HL-60 (cell line): ENCODE results near the gene MBTPS1.

ENCODE experiments used
- DNase-seq, 2 experiments: peaks; one replicate each; pipeline ENCODE4 v3.0.0-alpha.2; 2010 to 2020; ENCODE audit warnings: low read depth in 1 of 2, low spot score in 1 of 2
- H3K27ac ChIP-seq: fragments of 250-450 bp; sonication (Bioruptor Pico); replicated peaks from 2 replicates; pipeline ENCODE4 v1.5.1; 2020; ENCODE audit warnings: mild to moderate bottlenecking, moderate library complexity
- H3K27me3 ChIP-seq: fragments of 250-450 bp; sonication (Bioruptor Pico); 2 replicates; pipeline ENCODE4 v1.5.1; 2021; ENCODE audit warnings: mild to moderate bottlenecking, moderate library complexity; ENCODE audit not compliant: insufficient read depth, poor library complexity, severe bottlenecking
- H3K4me3 ChIP-seq: replicated peaks from 2 replicates; pipeline ENCODE4 v1.5.1; 2011; ENCODE audit warnings: mild to moderate bottlenecking, control low read depth, low read length; ENCODE audit not compliant: insufficient read depth
- GABPA ChIP-seq: IDR thresholded peaks from 2 replicates; pipeline ENCODE4 v1.6.1; 2012; ENCODE audit warnings: low read depth
- POLR2AphosphoS5 ChIP-seq: IDR thresholded peaks from 2 replicates; pipeline ENCODE4 v1.6.1; 2012; ENCODE audit warnings: low read depth
- SPI1 ChIP-seq: IDR thresholded peaks from 2 replicates; pipeline ENCODE4 v1.6.1; 2012; ENCODE audit warnings: low read depth, mild to moderate bottlenecking, borderline replicate concordance
- TF ChIP-seq, protein P1 (sequence below): IDR thresholded peaks from one replicate; pipeline ENCODE4 v1.5.1; 2011; ENCODE audit warnings: low read length, control low read depth, inconsistent platforms; ENCODE audit not compliant: insufficient read depth
- TF ChIP-seq, protein P2 (sequence below): IDR thresholded peaks from 2 replicates; pipeline ENCODE4 v1.6.1; 2012; ENCODE audit warnings: low read depth; ENCODE audit not compliant: insufficient replicate concordance

Gene MBTPS1

DNA sequence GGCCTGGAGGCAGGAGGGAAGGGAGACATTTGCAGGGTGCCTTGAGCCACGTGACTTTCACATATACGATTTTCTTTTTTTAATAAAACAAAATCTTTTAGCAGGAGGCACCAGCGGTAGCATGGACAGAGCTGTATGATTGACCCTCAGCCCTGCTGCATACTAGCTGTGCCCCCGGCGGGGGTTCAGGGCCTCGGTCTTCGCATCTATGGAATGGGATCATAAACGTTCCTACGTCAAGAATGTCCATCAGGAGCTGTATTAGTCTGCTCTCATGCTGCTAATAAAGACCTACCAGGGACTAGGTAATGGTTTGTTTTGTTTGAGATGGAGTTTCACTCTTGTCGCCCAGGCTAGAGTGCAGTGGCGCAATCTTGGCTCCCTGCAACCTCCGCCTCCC is 101.3 kb downstream of the MBTPS1 start:
- Histone ChIP-seq H3K27ac (no peak overlapping the region), H3K27me3 (no peaks in the 10 kb centered on the region), H3K4me3 (no peak overlapping the region)
- no peak for DNase-seq
- TF ChIP-seq GABPA = no peak
- no peak for TF ChIP-seq SPI1
- TF ChIP-seq, protein P1, sequence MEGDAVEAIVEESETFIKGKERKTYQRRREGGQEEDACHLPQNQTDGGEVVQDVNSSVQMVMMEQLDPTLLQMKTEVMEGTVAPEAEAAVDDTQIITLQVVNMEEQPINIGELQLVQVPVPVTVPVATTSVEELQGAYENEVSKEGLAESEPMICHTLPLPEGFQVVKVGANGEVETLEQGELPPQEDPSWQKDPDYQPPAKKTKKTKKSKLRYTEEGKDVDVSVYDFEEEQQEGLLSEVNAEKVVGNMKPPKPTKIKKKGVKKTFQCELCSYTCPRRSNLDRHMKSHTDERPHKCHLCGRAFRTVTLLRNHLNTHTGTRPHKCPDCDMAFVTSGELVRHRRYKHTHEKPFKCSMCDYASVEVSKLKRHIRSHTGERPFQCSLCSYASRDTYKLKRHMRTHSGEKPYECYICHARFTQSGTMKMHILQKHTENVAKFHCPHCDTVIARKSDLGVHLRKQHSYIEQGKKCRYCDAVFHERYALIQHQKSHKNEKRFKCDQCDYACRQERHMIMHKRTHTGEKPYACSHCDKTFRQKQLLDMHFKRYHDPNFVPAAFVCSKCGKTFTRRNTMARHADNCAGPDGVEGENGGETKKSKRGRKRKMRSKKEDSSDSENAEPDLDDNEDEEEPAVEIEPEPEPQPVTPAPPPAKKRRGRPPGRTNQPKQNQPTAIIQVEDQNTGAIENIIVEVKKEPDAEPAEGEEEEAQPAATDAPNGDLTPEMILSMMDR = no peak
- TF ChIP-seq, protein P2, sequence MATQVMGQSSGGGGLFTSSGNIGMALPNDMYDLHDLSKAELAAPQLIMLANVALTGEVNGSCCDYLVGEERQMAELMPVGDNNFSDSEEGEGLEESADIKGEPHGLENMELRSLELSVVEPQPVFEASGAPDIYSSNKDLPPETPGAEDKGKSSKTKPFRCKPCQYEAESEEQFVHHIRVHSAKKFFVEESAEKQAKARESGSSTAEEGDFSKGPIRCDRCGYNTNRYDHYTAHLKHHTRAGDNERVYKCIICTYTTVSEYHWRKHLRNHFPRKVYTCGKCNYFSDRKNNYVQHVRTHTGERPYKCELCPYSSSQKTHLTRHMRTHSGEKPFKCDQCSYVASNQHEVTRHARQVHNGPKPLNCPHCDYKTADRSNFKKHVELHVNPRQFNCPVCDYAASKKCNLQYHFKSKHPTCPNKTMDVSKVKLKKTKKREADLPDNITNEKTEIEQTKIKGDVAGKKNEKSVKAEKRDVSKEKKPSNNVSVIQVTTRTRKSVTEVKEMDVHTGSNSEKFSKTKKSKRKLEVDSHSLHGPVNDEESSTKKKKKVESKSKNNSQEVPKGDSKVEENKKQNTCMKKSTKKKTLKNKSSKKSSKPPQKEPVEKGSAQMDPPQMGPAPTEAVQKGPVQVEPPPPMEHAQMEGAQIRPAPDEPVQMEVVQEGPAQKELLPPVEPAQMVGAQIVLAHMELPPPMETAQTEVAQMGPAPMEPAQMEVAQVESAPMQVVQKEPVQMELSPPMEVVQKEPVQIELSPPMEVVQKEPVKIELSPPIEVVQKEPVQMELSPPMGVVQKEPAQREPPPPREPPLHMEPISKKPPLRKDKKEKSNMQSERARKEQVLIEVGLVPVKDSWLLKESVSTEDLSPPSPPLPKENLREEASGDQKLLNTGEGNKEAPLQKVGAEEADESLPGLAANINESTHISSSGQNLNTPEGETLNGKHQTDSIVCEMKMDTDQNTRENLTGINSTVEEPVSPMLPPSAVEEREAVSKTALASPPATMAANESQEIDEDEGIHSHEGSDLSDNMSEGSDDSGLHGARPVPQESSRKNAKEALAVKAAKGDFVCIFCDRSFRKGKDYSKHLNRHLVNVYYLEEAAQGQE = no peak
- no peak for TF ChIP-seq POLR2AphosphoS5

DNA sequence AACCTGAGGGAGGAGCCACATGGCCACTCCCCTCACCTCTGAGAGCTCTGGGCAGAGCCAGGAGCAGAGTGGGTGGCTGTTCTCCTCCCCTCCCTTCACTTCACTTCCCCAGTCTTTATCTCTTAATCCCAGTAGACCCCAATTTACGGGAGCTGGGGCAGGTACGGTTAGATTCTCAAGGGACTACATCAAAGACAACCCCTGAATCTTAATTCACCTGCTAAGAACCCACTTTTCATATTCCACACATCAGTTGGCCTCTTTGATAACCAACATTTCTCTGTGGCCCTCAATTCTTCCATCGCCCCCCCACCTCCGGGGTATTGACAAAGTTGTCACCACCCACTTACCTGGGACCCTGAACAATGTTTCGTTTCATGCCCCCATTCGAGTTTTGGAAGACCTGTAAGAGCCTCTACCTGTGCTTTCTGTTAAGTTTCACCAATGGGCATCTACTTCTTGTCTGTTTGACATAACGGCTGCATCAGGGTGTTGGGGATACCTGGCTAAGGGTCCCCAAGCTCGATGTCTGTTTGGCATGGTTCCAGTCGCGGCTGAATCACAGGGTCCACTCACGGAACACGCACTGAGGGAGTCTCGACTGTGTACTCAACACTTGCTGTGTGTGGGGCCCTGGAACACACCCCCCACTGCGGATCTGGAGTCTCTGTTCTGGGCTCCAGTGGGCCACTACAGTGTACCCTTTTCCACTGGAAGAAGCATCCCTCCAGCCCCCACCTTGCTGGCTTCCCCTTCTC is 102.0 kb downstream of the MBTPS1 start:
- DNase-seq = no peak
- no peak overlapping the region for H3K27ac ChIP-seq
- H3K4me3 ChIP-seq = no peak overlapping the region
- no peaks in the 10 kb centered on the region for H3K27me3 ChIP-seq
- TF ChIP-seq POLR2AphosphoS5 (no peak), GABPA (no peak), SPI1 (no peak)
- TF ChIP-seq, protein P2 = no peak
- TF ChIP-seq, protein P1 = no peak

DNA sequence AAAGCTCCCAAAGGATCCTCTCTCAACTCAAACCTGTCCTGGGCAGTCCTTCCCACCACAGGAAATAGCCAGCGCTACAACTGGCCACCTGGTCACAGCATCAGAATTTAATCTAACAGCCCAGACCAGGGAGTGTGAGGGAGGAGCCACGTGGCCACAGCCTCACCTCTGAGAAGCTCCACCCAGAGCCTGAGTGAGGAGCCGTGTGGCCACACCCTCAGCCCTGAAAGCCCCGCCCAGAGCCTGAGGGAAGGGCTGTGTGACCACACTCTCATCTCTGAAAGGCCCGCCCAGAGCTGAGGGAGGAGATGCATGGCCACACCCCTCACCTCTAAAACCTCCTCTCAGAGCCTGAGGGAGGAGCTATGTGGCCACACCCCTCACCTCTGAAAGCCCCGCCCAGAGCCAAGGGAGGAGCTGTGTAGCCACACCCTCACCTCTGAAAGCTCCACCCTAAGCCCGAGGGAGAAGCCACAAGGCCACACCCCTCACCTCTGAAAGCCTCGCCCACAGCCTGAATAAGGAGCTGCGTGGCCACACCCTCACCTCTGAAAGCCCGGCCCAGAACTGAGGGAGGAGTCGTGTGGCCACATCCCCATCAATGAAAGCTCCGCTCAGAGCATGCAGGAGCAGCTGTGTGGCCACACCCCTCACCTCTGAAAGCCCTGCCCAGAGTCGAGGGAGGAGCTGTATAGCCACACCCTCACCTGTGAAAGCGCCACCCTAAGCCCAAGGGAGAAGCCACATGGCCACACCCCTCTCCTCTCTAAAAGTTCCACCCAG is 102.8 kb downstream of the MBTPS1 start:
- peak; percentile 40 to 75 for DNase-seq
- TF ChIP-seq GABPA (no peak), POLR2AphosphoS5 (no peak)

DNA sequence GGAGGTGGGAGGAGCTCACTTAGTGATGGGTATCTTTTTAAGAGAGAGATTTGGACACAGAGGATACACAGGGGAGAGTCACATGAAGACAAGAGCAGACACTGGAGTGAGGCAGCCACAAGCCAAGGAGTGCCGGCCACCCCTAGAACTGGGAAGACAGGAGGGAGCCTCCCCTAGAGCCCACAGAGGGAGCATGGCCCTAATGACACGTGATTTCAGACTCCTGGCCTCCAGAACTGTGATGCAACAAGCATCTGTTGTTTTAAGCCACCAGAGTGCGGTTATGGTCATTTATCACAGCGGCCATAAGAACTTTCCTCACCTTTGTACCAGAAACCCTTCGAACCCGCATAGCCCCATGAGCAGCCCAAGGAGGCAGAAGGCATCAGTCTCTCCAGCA is 107.5 kb downstream of the MBTPS1 start:
- Histone ChIP-seq H3K4me3 (no peak overlapping the region), H3K27me3 (peaks cover 3% of the 10 kb centered on the region), H3K27ac (no peak overlapping the region)
- DNase-seq = no peak
- no peak for TF ChIP-seq SPI1
- no peak for TF ChIP-seq POLR2AphosphoS5
- TF ChIP-seq, protein P2 = no peak
- TF ChIP-seq GABPA = no peak
- TF ChIP-seq, protein P1 = no peak

More for the DNA sequence above, 102.8 kb downstream of the MBTPS1 start:
- H3K27ac ChIP-seq = no peak overlapping the region
- H3K27me3 ChIP-seq = no peaks in the 10 kb centered on the region
- H3K4me3 ChIP-seq = no peak overlapping the region
